A172 (cell line): ENCODE measurements around the gene RPGRIP1. TPM values are rescaled to one million over a fixed set of nuclear protein-coding genes. Genes with fewer than 3 reads are reported as not detected.
"Not testable (repeated sequence)": the region's sequence is repeated elsewhere in the genome, so short reads cannot be mapped to it uniquely, and the experiment has no call there.

Source experiments
- DNase-seq: peaks from one replicate; pipeline ENCODE4 v3.0.0-alpha.2; 2015; ENCODE audit warnings: low spot score
- total RNA-seq: library from RNA; depleted of rRNA; stranded (reverse); fragments of >200 nt; shearing (Covaris generic); gene quantifications from 2 replicates; pipeline ENCODE4 v1.2.3, GENCODE V29; 2014; rRNA removed

Gene RPGRIP1
- total RNA-seq, result not detected in 2 replicates

GRCh38 chr14:21279783-21280182, at the start of gene RPGRIP1:
TSS of gene RPGRIP1 (plus strand) at chr14:21280083. CDS start at chr14:21287977, 7,894 bp downstream.
- DNase-seq, result no peak

GRCh38 chr14:21231020-21231652, 48.7 kb upstream of the RPGRIP1 start:
- no peak for DNase-seq

GRCh38 chr14:21233457-21234076, 46.3 kb upstream of the RPGRIP1 start:
- DNase-seq, result no peak

- DNase-seq, result no peak
Observed at GRCh38 chr14:21234112-21234511, 45.8 kb upstream of the RPGRIP1 start.

GRCh38 chr14:21236948-21237797, 42.7 kb upstream of the RPGRIP1 start:
- DNase-seq, result no peak

- no peak for DNase-seq
Observed at GRCh38 chr14:21238823-21239518, 40.9 kb upstream of the RPGRIP1 start.

GRCh38 chr14:21240417-21240816, 39.5 kb upstream of the RPGRIP1 start:
- no peak for DNase-seq

GRCh38 chr14:21241218-21241819, 38.6 kb upstream of the RPGRIP1 start:
- DNase-seq, result no peak

GRCh38 chr14:21244544-21244943, 35.3 kb upstream of the RPGRIP1 start:
- DNase-seq, result no peak

- DNase-seq, result no peak
Observed at GRCh38 chr14:21245813-21246212, 34.1 kb upstream of the RPGRIP1 start.

GRCh38 chr14:21248338-21248737, 31.5 kb upstream of the RPGRIP1 start:
- DNase-seq, result no peak

GRCh38 chr14:21248739-21249411, 31.0 kb upstream of the RPGRIP1 start:
- no peak for DNase-seq

GRCh38 chr14:21251215-21251614, 28.7 kb upstream of the RPGRIP1 start:
- no peak for DNase-seq

- no peak for DNase-seq
Observed at GRCh38 chr14:21252149-21252548, 27.7 kb upstream of the RPGRIP1 start.

GRCh38 chr14:21255385-21256101, 24.3 kb upstream of the RPGRIP1 start:
- DNase-seq, result no peak

GRCh38 chr14:21256102-21256447, 23.8 kb upstream of the RPGRIP1 start:
- not testable (repeated sequence) for DNase-seq

GRCh38 chr14:21256539-21257393, 23.1 kb upstream of the RPGRIP1 start:
- DNase-seq, result no peak

- DNase-seq, result no peak
Observed at GRCh38 chr14:21257394-21257909, 22.4 kb upstream of the RPGRIP1 start.
